HK-2 (cell line): ENCODE results near the gene ABCA13.

ENCODE experiments used
- DNase-seq: peaks from one replicate; pipeline ENCODE4 v3.0.0-alpha.2; 2018; ENCODE audit not compliant: unreplicated experiment

Gene ABCA13

GRCh38 chr7:48380921-48381320 lies 209.7 kb downstream of the ABCA13 start:
- DNase-seq, result no peak

GRCh38 chr7:48381571-48381970 lies 210.3 kb downstream of the ABCA13 start:
- DNase-seq, result no peak

DNA sequence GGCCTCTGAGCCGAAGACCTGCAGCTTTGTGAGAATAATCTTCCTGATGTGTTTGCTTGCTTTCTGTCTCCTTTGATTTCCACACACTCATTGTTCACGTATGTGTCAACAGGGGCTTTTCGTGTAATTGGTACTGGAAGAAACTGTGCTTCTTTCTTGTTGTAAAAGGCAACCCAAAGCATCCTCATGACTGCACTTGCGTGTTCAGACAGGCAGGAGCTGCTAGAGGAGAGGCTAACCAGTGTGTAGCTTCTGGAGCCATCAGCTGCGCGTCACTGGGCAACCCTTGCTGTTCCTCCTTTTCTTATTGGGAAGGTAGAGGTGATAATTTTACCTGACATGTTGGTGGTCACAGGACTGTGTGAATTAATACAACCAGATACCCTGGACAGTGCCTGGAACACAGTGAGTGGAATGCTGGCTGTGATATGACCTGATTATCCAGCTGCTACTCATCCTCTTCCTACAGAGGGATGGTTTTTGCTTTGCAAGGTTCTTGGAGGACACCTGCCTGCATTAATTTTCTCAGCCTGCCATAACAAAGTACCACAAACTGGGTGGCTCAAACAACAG lies 213.0 kb downstream of the ABCA13 start:
- no peak for DNase-seq

- no peak for DNase-seq
These were observed 216.7 kb downstream of the ABCA13 start for GRCh38 chr7:48387932-48388331.

DNA sequence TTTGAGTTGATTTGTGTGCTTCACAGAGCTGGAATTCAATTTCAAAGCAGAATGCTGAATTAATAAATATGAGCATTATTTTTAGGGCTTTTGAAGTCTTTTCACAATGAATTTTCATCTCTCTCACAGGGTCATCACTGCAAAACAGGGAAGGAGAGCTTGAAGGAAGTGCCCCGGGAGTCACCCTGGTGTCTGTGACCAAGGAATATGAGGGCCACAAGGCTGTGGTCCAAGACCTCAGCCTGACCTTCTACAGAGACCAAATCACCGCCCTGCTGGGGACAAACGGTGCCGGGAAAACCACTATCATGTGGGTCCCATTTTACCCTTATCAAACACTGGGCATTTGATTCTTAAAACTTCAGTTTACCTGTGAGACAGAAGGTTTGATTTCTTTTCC lies 217.7 kb downstream of the ABCA13 start:
- DNase-seq, result no peak

DNA sequence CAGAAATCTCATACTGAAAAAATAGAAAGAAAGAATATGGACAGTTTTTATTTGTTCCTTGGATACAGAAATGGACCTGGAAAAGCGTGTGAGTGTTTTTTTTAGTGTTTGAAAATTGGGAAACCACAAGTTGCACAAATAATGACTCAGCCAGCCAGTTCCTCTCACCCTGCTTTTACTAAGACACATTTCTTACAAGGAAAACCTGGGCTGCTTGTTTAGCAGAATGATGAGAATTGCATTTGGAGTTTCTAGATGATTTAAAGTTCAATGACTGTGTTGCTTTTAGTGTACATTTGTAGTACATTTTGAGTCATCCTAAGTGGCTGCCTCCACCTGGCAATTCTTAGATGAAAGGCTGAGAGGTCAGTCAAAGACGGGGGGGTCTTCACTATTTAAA lies 218.7 kb downstream of the ABCA13 start:
- no peak for DNase-seq

GRCh38 chr7:48390388-48391327 lies 219.4 kb downstream of the ABCA13 start:
- DNase-seq, result no peak

DNA sequence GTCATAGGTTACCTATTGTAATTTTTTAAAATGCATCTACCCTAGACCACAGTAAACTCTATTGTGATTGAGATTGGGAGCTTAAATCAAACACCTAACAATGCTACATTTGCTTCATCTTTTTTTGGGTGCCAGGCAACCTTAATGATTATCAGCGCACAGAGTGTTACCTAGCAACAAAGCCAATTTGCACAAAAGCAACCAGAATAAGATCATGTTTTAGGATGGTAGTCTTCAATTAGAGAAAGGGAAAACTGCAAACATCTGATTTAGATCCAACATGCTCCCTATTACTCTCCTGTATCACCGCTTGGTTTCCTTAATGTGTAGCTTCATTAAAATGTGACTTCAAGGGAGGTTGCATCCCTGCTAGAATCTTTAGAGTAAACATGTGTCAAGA lies 226.9 kb downstream of the ABCA13 start:
- DNase-seq, result no peak

DNA sequence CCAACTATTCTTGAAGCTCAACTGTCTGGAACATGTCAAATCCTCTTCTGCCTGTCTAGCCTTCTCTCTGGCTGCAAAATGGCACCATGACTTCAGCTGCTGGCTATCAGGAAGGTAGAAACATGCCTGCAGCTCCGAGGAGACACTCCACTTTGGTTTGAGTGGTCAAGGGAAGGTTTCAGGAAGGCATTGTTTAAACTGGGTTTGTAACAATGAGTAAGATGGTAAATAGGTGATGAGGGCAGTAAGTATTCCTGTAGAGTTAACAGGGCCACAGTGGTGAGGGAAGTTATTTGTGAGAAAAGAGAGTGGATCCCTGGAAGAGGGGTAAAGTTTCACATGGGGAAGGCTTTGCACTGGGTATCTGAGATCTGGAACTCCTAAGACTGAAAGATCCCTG lies 231.5 kb downstream of the ABCA13 start:
- DNase-seq, result no peak

GRCh38 chr7:48408731-48409130 lies 237.5 kb downstream of the ABCA13 start:
- DNase-seq, result no peak

- DNase-seq, result no peak
These were observed 240.4 kb downstream of the ABCA13 start for GRCh38 chr7:48411619-48412018.

- DNase-seq, result no peak
These were observed 242.9 kb downstream of the ABCA13 start for GRCh38 chr7:48414011-48414732.

DNA sequence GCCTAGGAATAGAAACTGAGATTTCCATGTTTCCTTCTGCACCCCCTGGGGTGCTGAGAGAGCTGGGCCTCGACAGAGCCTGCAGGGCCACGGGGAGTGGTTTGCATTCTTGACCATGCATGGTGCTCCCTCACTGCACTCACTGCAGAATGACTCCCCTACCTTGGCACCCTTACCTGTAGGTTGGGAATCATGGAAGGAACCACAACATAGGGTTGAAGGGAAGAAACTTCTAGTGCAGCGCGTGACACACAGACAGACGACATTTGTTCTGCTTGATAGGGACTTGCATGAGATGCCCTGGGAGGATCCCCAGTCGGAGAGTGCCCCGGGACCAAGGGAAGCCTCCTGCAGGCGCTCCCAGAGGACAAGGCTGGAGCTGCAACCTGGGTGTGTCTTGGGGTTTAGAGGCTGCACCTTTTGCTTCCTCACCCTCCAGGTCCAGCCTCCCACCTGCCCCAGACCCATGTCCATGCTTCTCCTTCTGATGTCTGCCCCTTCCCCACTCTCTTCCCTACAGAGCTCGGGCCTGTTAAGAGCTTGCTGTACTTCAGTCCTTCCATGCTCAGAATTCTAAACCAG lies 245.2 kb downstream of the ABCA13 start:
- no peak for DNase-seq

DNA sequence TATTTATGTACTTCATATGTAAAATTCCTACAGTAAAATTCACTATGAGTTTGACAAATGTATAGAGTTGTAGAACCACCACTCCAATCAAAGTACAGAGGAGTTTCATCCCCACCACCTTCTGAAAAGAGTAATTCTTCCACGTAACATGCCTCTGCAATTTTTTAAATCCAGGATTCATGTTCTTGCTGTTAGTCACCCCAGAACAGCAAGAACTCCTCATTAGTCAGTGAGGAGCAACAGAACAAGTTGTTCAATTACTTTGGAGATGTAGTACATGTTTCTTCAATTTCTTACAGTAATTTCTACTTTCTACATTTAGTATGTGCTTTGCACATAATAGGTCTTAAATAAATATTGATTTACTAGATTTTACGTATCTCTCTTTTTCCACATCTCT lies 248.1 kb downstream of the ABCA13 start:
- DNase-seq, result no peak

DNA sequence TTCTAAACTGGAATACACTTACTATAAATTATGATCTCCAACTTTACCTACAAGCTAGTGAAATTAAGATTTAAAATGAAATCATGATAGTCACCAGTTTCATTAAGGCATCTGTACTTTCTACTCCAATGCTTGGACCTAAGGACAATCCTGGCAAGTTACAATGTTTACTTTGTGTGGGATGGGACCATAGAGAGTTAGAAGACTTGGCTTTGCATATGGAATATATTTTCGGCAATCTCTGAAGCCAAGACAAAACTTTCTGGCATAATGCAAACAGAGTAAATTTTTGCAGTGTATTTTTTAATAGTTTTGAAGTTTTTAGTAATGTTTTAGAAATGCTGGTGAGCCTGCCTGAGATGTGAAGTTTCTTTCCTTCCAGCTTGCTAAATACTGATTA lies 248.9 kb downstream of the ABCA13 start:
- no peak for DNase-seq

- DNase-seq, result no peak
These were observed 250.1 kb downstream of the ABCA13 start for GRCh38 chr7:48421357-48421756.

GRCh38 chr7:48424731-48425130 lies 253.5 kb downstream of the ABCA13 start:
- no peak for DNase-seq

DNA sequence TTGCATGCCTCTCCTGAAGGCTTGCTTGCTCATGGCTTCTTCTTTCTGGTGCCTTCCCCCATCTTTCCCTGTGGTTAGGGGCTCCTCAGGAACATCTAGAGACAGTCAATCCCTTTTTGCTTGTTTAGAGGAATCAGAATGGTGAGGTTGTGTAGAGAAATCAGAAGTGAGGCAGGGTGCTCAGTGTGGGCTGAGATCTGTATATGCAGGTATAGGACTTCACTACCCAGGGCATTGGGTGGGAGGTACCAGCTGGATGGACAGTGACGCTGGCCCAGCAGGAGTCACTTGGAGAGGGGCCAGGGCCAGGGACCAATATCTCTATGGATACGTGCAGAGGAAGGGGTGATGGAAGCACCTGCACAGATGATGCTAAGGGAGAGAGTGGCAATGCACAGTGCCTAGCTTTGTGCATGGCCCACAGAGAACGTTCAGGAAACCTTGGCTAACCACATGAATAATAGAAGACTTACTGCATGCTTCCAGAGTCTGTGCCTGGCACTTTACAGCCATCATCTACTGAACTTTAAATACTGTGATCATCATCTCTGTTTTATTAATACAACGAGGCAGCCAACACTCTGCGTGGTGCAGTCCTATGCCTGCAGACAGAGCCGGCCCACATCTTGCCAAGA lies 255.2 kb downstream of the ABCA13 start:
- no peak for DNase-seq

GRCh38 chr7:48426966-48427555 lies 255.8 kb downstream of the ABCA13 start:
- DNase-seq, result peak; percentile 23

GRCh38 chr7:48427671-48428070 lies 256.4 kb downstream of the ABCA13 start:
- no peak for DNase-seq

- DNase-seq, result no peak
These were observed 256.9 kb downstream of the ABCA13 start for GRCh38 chr7:48428091-48428684.
